KMS-11 (cell line): ENCODE results near the gene IDI2.

Experiments
- H2AFZ ChIP-seq: fragments of 200-600 bp; sonication (generic); 2 replicates; pipeline ENCODE4 v1.6.1; 2016; ENCODE audit warnings: antibody characterized with exemption, mixed run types, low read depth
- H3K27ac ChIP-seq: fragments of 200-600 bp; sonication (generic); 2 replicates; pipeline ENCODE4 v1.6.1; 2016; ENCODE audit warnings: mild to moderate bottlenecking, mixed run types
- H3K27me3 ChIP-seq: fragments of 200-600 bp; sonication (generic); 2 replicates; pipeline ENCODE4 v1.6.1; 2017; ENCODE audit warnings: mild to moderate bottlenecking, low read depth, mixed run types, moderate library complexity; ENCODE audit not compliant: insufficient read depth
- H3K36me3 ChIP-seq: fragments of 200-600 bp; sonication (generic); 2 replicates; pipeline ENCODE4 v1.6.1; 2017; ENCODE audit warnings: mild to moderate bottlenecking, mixed run types; ENCODE audit not compliant: insufficient read depth
- H3K4me1 ChIP-seq: fragments of 200-600 bp; sonication (generic); 2 replicates; pipeline ENCODE4 v1.6.1; 2016; ENCODE audit warnings: mild to moderate bottlenecking, low read depth, mixed run types; ENCODE audit not compliant: poor library complexity, severe bottlenecking
- H3K4me2 ChIP-seq: fragments of 200-600 bp; sonication (generic); 2 replicates; pipeline ENCODE4 v1.7.0; 2016; ENCODE audit warnings: mild to moderate bottlenecking, mixed run types
- H3K4me3 ChIP-seq: fragments of 200-600 bp; sonication (generic); IDR thresholded peaks from 2 replicates; pipeline ENCODE4 v1.6.1; 2017; ENCODE audit warnings: low read depth, low read length, mixed read lengths; ENCODE audit not compliant: insufficient read depth
- H3K79me2 ChIP-seq: fragments of 200-600 bp; sonication (generic); 2 replicates; pipeline ENCODE4 v1.6.1; 2016; ENCODE audit warnings: low read depth, mixed run types; ENCODE audit not compliant: insufficient read depth
- H3K9ac ChIP-seq: fragments of 200-600 bp; sonication (generic); 2 replicates; pipeline ENCODE4 v1.6.1; 2016; ENCODE audit warnings: mild to moderate bottlenecking, mixed run types
- H4K20me1 ChIP-seq: fragments of 200-600 bp; sonication (generic); 2 replicates; pipeline ENCODE4 v1.6.1; 2016; ENCODE audit warnings: mild to moderate bottlenecking, mixed run types; ENCODE audit not compliant: insufficient read depth
- TF ChIP-seq, protein P1 (sequence below): fragments of 200-600 bp; sonication (generic); conservative IDR thresholded peaks from 2 replicates; pipeline ENCODE4 v1.6.1; 2017; ENCODE audit warnings: low read depth, mild to moderate bottlenecking, antibody characterized with exemption, low read length, moderate library complexity, mixed read lengths

The IDI2 gene

DNA sequence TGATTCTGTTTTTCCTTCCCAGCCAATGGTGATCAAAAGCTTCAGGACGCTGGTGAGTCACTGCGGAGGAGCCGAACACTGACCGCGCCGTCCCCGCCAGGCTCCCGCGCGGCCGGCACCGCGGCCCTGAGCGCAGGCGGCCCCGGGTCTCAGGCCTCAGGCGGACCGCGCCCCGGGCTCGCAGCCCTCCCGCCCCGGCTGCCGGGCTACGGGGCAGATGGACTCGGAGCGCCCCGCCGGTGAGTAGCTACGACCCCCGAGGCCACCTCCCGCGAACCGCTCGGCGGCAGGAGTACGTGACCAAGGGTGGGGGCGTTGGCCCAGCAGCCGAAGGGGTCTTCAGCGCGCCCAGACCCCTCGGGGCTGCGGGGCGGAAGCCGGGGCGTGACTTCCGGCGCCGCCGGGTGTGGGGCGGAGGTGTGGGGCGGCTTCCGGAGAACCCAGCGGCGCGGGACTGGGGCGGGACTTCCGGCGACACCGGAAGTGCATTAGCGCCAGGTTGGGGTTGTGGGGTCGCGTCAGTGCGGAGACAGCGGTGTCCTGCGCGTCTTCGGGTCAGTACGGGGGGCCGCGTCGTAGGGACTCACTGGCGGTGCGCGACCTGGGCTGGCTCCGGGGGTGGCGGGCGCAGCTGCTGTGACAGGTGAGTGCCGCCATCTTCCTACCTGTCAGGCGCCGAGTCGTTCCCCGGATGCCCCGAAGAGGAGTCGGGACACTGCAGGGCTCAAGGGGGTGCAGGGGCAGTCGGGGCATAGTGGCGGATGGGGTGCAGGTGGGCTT is 30.9 kb upstream of the IDI2 start, which contains the start of gene WDR37:
TSS of gene WDR37 (plus strand) at position 60 of the 780 bp plus-strand sequence. CDS start 15,771 bp downstream, outside the sequence.
- H3K4me3 ChIP-seq = peak within 1 kb of the TSS; percentile 69
- peak within 1 kb of the TSS; percentile 66 for H3K27ac ChIP-seq
- H3K9ac ChIP-seq = peak within 1 kb of the TSS; percentile 82
- H2AFZ ChIP-seq = peak within 1 kb of the TSS; percentile 83
- H3K36me3 ChIP-seq = no peaks in the 10 kb centered on the region
- H3K27me3 ChIP-seq = no peaks in the 10 kb centered on the region
- H3K4me2 ChIP-seq = peak within 1 kb of the TSS; percentile 83
- H4K20me1 ChIP-seq = 0 out of 2 replicates have a peak, but pooled peaks cover 4% of the 10 kb centered on the region
- peaks cover 37% of the 10 kb centered on the region for H3K4me1 ChIP-seq
- TF ChIP-seq, protein P1, sequence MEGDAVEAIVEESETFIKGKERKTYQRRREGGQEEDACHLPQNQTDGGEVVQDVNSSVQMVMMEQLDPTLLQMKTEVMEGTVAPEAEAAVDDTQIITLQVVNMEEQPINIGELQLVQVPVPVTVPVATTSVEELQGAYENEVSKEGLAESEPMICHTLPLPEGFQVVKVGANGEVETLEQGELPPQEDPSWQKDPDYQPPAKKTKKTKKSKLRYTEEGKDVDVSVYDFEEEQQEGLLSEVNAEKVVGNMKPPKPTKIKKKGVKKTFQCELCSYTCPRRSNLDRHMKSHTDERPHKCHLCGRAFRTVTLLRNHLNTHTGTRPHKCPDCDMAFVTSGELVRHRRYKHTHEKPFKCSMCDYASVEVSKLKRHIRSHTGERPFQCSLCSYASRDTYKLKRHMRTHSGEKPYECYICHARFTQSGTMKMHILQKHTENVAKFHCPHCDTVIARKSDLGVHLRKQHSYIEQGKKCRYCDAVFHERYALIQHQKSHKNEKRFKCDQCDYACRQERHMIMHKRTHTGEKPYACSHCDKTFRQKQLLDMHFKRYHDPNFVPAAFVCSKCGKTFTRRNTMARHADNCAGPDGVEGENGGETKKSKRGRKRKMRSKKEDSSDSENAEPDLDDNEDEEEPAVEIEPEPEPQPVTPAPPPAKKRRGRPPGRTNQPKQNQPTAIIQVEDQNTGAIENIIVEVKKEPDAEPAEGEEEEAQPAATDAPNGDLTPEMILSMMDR = no peak
- peaks cover 92% of the 10 kb centered on the region for H3K79me2 ChIP-seq

DNA sequence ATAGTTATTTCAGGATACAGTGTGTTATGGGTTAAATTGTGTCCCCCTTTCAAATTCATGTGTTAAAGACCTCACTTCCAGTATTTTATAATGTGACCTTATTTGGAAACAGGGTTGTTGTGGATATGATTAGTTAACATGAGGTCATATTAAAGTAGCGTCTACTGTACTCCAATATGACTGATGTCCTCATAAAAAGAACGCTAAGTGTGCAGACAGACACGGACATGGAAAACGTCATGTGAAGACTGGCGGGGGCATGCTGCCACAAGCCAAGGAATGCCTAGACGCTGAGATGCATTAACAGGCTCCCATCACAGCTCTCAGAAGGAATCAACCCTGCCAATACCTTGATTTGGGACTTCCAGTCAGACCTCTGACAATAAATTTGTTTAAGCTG is 29.0 kb upstream of the IDI2 start:
- peaks cover 52% of the 10 kb centered on the region for H3K4me1 ChIP-seq
- TF ChIP-seq, protein P1 = no peak
- H3K27ac ChIP-seq = no peak overlapping the region
- H3K4me2 ChIP-seq = peak overlapping the region; percentile 83; the same call in 1 of the 2 replicates
- H4K20me1 ChIP-seq = 0 out of 2 replicates have a peak, but pooled peaks cover 4% of the 10 kb centered on the region
- H3K9ac ChIP-seq = no peak overlapping the region
- H3K36me3 ChIP-seq = no peaks in the 10 kb centered on the region
- H3K4me3 ChIP-seq = no peak overlapping the region
- H2AFZ ChIP-seq = no peak overlapping the region
- no peaks in the 10 kb centered on the region for H3K27me3 ChIP-seq
- H3K79me2 ChIP-seq = peaks cover 94% of the 10 kb centered on the region

DNA sequence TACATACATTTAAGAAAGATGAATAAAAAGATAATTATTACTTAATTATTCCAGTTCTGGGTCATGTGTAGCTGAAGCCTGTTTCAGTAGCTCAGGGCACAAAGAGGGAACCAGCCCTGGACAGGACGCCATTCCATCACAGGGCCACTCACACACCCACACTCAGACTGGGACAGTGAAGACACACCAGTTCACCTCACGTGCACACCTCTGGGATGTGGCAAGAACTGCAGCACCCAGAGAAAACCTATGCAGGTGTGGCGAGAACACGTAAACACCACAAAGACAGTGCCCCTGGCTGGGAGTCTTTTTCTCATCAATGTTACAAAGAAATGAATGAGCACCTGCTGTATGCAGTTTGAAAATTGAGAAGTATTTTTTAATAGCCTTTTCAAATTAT is 24.9 kb upstream of the IDI2 start:
- TF ChIP-seq, protein P1 = no peak
- Histone ChIP-seq H4K20me1 (0 out of 2 replicates have a peak, but pooled peaks cover 4% of the 10 kb centered on the region), H3K4me2 (peak overlapping the region; percentile 89), H2AFZ (no peak overlapping the region), H3K27ac (peak overlapping the region; percentile 87; the same call in 1 of the 2 replicates), H3K79me2 (peaks cover 80% of the 10 kb centered on the region), H3K4me3 (no peak overlapping the region), H3K4me1 (peaks cover 37% of the 10 kb centered on the region), H3K9ac (0 out of 2 replicates have a peak overlapping the region, but pooled peaks have one; percentile 75), H3K36me3 (no peaks in the 10 kb centered on the region), H3K27me3 (no peaks in the 10 kb centered on the region)

DNA sequence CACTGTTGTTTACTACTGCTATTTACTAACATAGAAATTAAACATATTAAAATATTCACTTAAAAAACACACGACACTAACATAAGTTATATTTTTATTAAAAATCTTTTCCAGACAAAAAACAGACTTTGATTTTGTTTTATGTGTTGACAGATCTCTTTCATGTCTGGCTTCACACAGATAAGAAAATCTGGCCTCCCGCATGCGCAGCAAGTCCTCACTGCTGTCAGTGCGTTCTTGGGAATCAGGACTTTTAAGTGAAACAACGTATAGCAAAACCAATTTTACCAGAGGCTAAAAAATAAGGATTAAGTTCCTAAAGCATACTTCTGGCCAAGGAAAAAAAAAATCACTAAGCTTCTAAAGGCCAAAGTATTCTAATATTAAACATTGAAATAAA is 24.5 kb upstream of the IDI2 start:
- H3K9ac ChIP-seq = peak overlapping the region; percentile 75
- 0 out of 2 replicates have a peak, but pooled peaks cover 3% of the 10 kb centered on the region for H4K20me1 ChIP-seq
- H2AFZ ChIP-seq = peak overlapping the region; percentile 20; the same call in 1 of the 2 replicates
- H3K27ac ChIP-seq = peak overlapping the region; percentile 87
- no peaks in the 10 kb centered on the region for H3K36me3 ChIP-seq
- TF ChIP-seq, protein P1 = no peak
- H3K27me3 ChIP-seq = no peaks in the 10 kb centered on the region
- peaks cover 33% of the 10 kb centered on the region for H3K4me1 ChIP-seq
- peaks cover 80% of the 10 kb centered on the region for H3K79me2 ChIP-seq
- peak overlapping the region; percentile 50 for H3K4me3 ChIP-seq
- peak overlapping the region; percentile 89 for H3K4me2 ChIP-seq
